ENCODE results near the gene CRY1.

GRCh38 chr12:107125833-107126232, 32.5 kb upstream of the CRY1 start:
- TF ChIP-seq, protein P1, sequence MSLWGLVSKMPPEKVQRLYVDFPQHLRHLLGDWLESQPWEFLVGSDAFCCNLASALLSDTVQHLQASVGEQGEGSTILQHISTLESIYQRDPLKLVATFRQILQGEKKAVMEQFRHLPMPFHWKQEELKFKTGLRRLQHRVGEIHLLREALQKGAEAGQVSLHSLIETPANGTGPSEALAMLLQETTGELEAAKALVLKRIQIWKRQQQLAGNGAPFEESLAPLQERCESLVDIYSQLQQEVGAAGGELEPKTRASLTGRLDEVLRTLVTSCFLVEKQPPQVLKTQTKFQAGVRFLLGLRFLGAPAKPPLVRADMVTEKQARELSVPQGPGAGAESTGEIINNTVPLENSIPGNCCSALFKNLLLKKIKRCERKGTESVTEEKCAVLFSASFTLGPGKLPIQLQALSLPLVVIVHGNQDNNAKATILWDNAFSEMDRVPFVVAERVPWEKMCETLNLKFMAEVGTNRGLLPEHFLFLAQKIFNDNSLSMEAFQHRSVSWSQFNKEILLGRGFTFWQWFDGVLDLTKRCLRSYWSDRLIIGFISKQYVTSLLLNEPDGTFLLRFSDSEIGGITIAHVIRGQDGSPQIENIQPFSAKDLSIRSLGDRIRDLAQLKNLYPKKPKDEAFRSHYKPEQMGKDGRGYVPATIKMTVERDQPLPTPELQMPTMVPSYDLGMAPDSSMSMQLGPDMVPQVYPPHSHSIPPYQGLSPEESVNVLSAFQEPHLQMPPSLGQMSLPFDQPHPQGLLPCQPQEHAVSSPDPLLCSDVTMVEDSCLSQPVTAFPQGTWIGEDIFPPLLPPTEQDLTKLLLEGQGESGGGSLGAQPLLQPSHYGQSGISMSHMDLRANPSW (CRISPR knock-in tag; conservative IDR thresholded peaks at IDR 0.05; ENCODE audit: low read depth): no peak
- no peak for TF ChIP-seq ZNF263 (CRISPR knock-in tag; IDR thresholded peaks at IDR 0.05; ENCODE audit: low read depth)
- TF ChIP-seq, protein P2, sequence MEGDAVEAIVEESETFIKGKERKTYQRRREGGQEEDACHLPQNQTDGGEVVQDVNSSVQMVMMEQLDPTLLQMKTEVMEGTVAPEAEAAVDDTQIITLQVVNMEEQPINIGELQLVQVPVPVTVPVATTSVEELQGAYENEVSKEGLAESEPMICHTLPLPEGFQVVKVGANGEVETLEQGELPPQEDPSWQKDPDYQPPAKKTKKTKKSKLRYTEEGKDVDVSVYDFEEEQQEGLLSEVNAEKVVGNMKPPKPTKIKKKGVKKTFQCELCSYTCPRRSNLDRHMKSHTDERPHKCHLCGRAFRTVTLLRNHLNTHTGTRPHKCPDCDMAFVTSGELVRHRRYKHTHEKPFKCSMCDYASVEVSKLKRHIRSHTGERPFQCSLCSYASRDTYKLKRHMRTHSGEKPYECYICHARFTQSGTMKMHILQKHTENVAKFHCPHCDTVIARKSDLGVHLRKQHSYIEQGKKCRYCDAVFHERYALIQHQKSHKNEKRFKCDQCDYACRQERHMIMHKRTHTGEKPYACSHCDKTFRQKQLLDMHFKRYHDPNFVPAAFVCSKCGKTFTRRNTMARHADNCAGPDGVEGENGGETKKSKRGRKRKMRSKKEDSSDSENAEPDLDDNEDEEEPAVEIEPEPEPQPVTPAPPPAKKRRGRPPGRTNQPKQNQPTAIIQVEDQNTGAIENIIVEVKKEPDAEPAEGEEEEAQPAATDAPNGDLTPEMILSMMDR (IDR thresholded peaks at IDR 0.05): no peak
- no peak for TF ChIP-seq FOXP4 (CRISPR knock-in tag; IDR thresholded peaks at IDR 0.05)
- TF ChIP-seq ZNF416 (CRISPR knock-in tag; IDR thresholded peaks at IDR 0.05): no peak
- TF ChIP-seq ZBTB21 (CRISPR knock-in tag; IDR thresholded peaks at IDR 0.05; ENCODE audit: borderline replicate concordance): no peak
- no peak for TF ChIP-seq ZNF671 (CRISPR knock-in tag; IDR thresholded peaks at IDR 0.05)
- no peak for TF ChIP-seq NR2C2 (CRISPR knock-in tag; IDR thresholded peaks at IDR 0.05)
- TF ChIP-seq, protein P3, sequence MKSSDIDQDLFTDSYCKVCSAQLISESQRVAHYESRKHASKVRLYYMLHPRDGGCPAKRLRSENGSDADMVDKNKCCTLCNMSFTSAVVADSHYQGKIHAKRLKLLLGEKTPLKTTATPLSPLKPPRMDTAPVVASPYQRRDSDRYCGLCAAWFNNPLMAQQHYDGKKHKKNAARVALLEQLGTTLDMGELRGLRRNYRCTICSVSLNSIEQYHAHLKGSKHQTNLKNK (CRISPR knock-in tag; IDR thresholded peaks at IDR 0.05): no peak
- no peak for TF ChIP-seq CREM (CRISPR knock-in tag; IDR thresholded peaks at IDR 0.05)
- TF ChIP-seq NR1H2 (CRISPR knock-in tag; IDR thresholded peaks at IDR 0.05): no peak

All from WTC11 (cell line).